T-helper 2 cell treated with Interferon-gamma antibody and Interleukin-4, amounts not matched to agents 100 ng/mL and 5 ng/mL, for 36 hours (primary cell): ENCODE results near the gene TMCC1. TPM values are rescaled to one million over a fixed set of nuclear protein-coding genes. Genes with fewer than 3 reads are reported as not detected.
"Not testable (repeated sequence)": the region's sequence is repeated elsewhere in the genome, so short reads cannot be mapped to it uniquely, and the experiment has no call there.

Experiments used
- intact Hi-C: fragments of 100-400 bp; cut with micrococcal nuclease; formaldehyde crosslinking; loops from one replicate; pipeline ENCODE4 v1.15.1; 2023
- total RNA-seq: library from RNA; stranded (reverse); gene quantifications from 2 replicates; pipeline ENCODE4 v1.2.3, GENCODE V29; 2022

The TMCC1 gene
- total RNA-seq: 16.3 and 16.8 TPM in 2 replicates

GRCh38 chr3:129893581-129894070 lies at the start of gene TMCC1:
Gene TMCC1, minus strand, starts transcription at chr3:129893711.
- intact Hi-C loops: loop anchor here (1.0 to 10.0 kb wide), 5 partner anchors 219 to 1839 kb away; partner anchors contain the start of genes ACAD9, IFT122 and SEC61A1

- intact Hi-C loops: loop anchor here (5.0 kb wide), 1 partner anchor 154 kb away; no protein-coding TSS in a partner anchor
These were observed 49.5 kb upstream of the TMCC1 start for GRCh38 chr3:129943020-129943419.

- intact Hi-C loops: loop anchor here (5.0 kb wide), 1 partner anchor 155 kb away; no protein-coding TSS in a partner anchor
These were observed 48.8 kb upstream of the TMCC1 start for GRCh38 chr3:129942296-129942695.

- intact Hi-C loops: loop anchor here (5.0 kb wide), 1 partner anchor 157 kb away; no protein-coding TSS in a partner anchor
These were observed 46.6 kb upstream of the TMCC1 start for GRCh38 chr3:129940086-129940485.

GRCh38 chr3:129938140-129938930 lies 44.8 kb upstream of the TMCC1 start:
- intact Hi-C loops: no loop called here

GRCh38 chr3:129937717-129938116 lies 44.2 kb upstream of the TMCC1 start:
- intact Hi-C loops: no loop called here

GRCh38 chr3:129936757-129937156 lies 43.2 kb upstream of the TMCC1 start:
- intact Hi-C loops: no loop called here

- intact Hi-C loops: loop anchor here (1.0 to 5.0 kb wide), 4 partner anchors 107 to 444 kb away; no protein-coding TSS in a partner anchor
These were observed 41.0 kb upstream of the TMCC1 start for GRCh38 chr3:129934234-129935123.

- intact Hi-C loops: loop anchor here (5.0 kb wide), 1 partner anchor 106 kb away; no protein-coding TSS in a partner anchor
These were observed 40.0 kb upstream of the TMCC1 start for GRCh38 chr3:129933471-129933870.

GRCh38 chr3:129929383-129929782 lies 35.9 kb upstream of the TMCC1 start:
- intact Hi-C loops: no loop called here

GRCh38 chr3:129927072-129927471 lies 33.6 kb upstream of the TMCC1 start:
- intact Hi-C loops: no loop called here

- intact Hi-C loops: no loop called here
These were observed 26.3 kb upstream of the TMCC1 start for GRCh38 chr3:129919806-129920205.

GRCh38 chr3:129919357-129919756 lies 25.8 kb upstream of the TMCC1 start:
- intact Hi-C loops: no loop called here

GRCh38 chr3:129918461-129918860 lies 24.9 kb upstream of the TMCC1 start:
- intact Hi-C loops: no loop called here

GRCh38 chr3:129917423-129918007 lies 24.0 kb upstream of the TMCC1 start:
- intact Hi-C loops: no loop called here

GRCh38 chr3:129913618-129914017 lies 20.1 kb upstream of the TMCC1 start:
- intact Hi-C loops: no loop called here

GRCh38 chr3:129911261-129911861 lies 17.9 kb upstream of the TMCC1 start:
- intact Hi-C loops: no loop called here

GRCh38 chr3:129909235-129909634 lies 15.7 kb upstream of the TMCC1 start:
- intact Hi-C loops: not testable (repeated sequence)

GRCh38 chr3:129908417-129908816 lies 14.9 kb upstream of the TMCC1 start:
- intact Hi-C loops: no loop called here

- intact Hi-C loops: not testable (repeated sequence)
These were observed 7.8 kb upstream of the TMCC1 start for GRCh38 chr3:129901272-129901671.

- intact Hi-C loops: loop anchor here (10.0 kb wide), 1 partner anchor 1842 kb away; the partner anchor contains the start of gene SEC61A1
These were observed 3.5 kb upstream of the TMCC1 start for GRCh38 chr3:129897026-129897425.
